Measurements from ENCODE around the gene RSAD1.

RSAD1 gene

DNA sequence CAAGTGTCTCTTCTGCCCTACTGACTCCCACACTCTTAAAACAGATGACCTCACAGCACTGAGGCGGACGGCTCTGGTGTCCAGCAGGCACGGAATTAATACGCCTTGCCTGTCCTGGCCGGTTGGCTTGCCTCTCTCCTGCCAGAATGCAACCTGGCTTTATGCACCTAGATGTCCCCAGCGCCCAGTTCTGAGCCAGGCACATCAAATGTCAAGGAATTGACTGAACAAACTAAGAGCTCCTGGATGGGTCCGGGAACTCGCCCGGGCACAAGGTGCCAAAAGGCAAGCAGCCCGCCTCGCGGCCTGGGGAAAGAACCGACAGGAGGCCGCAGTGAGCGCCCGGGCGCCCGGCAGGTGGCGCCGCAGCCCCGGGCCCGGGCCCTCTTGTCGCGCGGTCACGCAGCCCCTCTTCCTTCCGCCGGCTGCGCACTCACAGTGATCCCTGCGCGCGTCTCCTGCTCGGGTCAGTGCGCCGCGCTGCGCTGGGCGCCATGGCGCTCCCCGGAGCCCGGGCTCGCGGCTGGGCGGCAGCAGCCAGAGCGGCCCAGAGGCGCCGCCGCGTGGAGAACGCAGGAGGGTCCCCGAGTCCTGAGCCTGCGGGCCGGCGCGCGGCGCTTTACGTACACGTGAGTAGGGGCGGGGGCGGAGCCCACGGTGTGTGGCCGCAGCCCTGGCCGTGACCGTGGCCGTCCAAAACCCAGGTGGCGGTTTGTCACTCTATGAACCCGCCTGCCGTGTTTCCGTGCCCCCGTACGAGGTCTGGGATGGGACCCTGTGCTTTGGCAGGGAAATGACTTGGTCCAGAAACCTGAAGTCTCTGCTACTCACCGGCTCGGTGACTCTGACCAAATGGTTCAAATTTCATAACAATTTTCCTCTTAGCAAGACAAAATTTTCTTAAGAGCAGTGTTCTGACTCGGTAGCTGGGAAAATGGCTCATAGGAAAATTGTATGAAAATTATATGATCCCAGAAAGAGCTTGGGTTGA lies at the start of gene RSAD1:
Gene RSAD1, plus strand, starts transcription at position 470 of the 991 bp plus-strand sequence. Its CDS starts 25 bp downstream, at position 495.
- peak; percentile 77 to 81 for DNase-seq

DNA sequence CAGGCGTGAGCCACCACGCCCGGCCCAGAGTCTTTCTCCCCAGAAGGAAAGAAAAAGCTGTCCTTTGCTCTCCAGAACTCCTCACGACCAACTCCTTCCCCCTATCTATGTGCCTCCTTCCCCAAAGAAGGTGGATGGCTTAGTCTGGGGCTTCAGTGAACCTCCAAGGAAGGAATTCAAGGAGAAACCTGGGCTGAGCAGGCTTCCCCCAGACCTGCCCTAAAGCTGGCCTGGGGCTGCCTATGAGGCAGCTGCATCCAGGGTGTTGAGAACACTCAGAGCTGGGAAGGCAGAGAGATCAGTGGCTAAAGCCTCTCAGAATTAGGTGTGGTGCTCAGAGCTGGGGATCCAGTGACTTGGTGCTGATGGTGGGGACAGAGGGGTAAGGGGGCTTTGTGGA lies 48.9 kb upstream of the RSAD1 start:
- DNase-seq: no peak

DNA sequence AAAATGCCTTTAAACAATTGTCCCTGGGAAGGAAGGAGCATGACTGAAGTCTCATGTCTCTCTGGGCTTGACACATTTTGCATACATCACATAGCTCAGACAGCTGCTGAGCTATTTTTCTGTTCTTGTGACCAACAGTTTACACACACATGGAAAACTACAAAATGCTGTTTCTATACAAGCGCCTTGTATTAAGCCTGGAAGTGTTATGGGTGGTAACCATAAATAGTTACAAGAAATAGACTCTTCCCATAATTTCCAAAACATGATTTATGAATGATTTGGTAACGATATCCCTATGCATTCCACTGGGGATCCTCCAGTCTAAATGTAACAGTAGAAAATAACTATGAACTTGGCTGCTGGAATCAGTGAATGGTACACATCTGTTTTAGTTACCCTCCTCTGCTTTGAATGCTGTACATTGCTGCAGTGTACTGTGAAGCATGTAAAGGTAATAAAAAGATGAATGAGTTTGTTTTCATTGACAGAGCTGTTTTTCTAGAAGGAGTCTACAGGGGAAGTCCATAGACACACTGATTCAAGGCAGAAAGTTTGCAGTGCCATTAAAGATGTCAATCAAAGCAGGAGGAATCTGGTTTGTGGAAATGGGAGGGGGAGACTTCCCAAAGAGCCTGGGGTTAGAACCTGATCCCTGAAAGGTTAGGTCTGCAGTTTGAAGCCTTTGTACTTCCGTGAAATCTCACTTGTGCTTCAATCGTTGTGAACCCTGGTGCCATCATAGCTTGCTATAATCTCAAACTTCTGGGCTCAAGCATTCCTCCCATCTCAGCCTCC lies 47.6 kb upstream of the RSAD1 start:
- no peak for DNase-seq

DNA sequence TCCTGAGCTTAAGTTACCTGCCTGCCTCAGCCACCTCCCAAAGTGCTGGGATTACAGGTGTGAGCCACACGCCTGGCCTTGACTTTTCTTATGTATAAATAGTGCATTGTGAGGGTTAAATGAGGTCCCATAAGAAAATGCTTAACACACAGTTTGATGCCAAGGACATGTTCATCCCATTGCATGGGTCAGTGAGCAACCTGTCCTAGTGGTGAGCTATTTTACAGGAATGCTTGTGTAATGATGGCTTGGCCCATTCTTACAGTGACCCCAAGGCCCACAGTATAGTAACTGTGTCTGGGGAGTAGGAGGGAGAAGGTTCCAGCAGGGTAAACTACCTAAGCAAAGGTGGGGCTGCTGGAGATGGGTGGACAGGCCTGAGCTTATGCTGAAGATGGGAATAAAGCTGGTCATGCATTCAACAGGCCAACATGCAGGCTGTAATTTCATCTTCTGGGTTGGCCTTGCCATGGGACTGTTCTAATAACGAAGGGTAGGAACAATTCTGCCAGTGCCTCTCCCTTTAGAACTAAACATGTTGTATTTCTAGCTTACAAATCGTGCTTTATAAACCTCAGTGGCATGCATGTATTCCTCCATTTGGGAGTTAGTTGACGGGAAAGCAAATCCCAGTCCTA lies 46.4 kb upstream of the RSAD1 start:
- DNase-seq: no peak

DNA sequence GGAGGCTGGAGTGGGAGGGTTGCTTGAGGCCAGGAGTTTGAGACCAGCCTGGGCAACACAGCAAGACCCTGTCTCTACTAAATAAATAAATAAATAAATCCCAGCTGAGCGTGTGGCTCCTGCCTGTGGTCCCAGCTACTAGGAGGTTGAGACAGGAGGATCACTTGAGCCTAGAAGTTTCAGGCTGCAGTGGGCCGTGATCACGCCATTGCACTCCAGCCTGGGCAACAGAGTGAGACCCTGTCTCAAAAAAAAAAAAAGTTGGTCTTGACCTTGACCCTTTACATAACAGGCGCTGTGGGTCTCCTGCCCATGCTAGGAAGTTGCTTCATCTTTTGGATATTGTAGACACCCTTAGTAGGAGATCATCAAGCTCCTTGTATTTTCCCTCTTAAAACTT lies 41.3 kb upstream of the RSAD1 start:
- no peak for DNase-seq

DNA sequence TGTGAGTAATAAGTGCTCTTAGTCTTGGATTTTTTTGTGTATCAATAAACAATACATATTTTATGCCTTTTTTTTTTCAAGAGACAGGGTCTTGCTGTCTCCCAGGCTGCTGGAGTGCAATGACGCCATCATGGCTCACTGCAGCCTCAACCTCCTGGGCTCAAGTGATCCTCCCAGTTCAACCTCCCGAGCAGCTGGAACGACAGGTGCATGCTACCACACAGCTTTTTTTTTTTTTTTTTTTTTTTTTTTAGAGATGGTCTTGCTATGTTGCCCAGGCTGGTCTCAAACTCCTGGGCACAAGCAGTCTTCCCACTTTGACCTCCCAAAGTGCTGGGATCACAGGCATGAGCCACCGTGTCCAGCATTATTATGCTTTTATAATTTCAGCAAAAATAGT lies 39.7 kb upstream of the RSAD1 start:
- no peak for DNase-seq

DNA sequence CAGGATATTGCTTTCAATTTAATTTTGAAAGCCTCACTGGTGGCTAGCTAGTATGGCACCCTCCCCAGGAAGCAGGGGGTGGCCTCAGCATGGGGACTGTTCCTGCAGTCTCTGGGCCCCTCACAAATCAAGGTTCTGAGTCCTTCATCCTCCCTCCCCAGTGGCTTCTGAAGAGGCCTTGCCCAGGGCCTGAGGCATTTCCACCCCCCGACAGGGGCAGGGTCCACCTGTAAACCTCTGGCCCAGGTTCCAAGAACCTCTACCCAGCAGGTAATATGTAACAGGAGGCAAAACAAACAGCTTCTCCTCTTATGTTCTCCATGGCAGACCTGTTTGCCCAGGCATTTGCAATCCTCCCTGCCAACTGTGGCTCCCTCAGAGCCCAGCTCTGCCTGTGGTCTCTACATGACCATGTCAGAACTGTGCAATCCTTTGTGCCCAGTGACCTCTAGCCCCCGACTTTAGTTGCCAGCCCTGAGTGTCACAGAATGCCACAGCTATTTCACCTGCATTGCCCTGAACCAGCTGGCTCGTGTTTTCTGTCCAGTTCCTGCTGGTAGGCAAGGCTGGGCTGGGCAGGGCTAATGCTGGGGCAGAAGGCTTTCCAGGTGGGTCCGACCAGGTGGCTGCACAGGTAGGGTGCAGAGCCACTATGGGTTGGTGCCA lies 38.4 kb upstream of the RSAD1 start:
- no peak for DNase-seq

DNA sequence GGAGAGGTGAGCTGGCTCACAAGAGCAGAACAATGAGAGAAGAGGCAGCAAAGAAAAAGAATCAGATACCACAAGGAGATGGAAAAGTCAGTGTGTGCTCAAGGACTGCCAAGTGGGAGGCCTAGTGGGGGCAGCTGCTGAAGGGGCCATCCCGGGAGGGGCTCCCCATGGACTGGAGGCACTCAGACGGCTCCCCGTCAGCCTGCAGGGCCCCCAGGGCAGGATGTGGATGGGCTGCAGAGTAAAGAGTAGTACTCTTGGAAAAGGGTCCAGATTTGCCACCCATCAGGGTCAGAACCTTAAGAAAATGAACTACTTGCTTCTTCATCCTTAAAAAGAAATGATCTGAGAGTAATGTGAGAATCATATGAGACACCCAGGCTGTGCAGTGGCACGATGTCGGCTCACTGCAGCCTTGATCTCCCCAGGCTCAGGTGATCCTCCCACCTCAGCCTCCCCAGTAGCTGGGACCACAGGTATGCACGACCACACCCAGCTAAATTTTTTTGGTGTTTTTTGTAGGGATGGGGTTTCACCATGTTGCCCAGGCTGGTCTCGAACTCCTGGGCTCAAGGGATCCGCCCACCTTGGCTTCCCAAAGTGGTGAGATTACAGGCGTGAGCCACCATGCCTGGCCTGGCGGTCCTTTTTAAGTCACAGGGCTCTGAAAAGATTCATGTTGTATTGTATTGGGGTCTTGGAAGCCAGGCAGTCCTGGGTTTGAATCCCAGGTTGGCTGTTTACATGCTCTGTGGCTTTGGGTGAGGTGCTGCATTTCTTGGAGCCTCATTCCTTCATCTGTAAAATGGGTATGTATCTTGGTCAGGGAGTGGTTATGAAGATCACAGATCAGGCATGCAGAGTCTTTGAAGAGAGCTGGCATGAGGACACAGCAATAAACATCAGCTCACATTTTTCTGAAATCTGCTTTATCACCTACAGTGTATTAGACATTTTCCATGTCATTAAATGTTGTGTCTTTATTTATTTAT lies 37.5 kb upstream of the RSAD1 start:
- DNase-seq: no peak

DNA sequence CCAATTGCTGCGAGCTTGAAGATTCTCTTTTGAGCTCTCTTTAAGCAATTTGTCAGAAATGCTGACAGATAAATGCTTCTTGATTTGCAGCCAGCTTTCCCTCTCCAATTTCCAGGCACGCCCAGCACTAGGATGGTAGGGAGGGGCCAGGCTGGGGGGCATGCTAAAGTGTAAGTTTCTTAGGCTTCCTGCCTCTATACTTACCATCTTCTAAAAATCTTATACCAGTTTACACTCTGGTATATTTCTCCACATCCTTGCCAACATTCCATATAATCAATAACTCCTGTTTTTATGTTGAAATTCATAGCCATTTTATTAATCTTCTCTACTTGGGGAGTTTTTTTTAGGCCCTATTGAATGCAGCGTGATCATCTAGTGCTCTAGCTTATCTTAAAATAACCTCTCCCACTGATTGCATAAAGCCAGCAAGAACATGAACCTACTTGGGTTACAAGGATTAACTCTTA lies 35.1 kb upstream of the RSAD1 start:
- no peak for DNase-seq

DNA sequence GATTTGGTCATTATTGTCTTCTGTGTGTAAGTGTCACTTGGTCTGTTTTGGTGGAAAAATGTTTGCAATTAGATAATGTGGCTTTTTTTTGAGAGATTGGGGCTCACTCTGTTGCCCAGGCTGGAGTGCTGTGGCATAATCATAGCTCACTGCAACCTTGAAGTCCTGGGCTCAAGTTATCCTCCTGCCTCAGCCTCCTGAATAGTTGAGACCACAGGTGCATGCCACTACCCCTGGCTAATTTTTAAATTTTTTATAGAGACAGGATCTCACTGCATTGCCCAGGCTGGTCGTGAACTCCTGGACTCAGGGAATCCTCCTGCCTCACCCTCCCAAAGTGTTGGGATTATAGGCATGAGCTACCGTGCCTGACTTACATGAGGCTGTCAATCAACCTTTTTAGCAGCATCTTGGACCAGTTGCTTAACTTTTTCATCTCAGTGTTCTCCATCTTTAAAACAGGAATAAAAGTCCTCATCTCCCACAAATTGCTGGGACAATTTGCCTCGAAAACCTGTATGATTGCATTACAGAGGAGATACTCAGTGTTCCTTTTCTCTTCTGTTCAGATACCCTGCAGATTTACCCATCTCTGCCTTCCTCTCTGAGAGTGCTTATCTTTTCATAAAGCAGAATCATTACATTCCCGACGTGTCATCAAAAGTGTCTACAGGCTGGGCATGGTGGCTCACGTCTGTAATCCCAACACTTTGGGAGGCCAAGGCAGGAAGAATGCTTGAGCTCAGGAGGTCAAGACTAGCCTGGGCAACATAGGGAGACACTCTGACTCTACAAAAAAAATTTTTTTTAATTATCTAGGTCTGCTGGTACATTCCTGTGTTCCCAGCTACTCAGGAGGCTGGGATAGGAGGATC lies 33.6 kb upstream of the RSAD1 start:
- no peak for DNase-seq

DNA sequence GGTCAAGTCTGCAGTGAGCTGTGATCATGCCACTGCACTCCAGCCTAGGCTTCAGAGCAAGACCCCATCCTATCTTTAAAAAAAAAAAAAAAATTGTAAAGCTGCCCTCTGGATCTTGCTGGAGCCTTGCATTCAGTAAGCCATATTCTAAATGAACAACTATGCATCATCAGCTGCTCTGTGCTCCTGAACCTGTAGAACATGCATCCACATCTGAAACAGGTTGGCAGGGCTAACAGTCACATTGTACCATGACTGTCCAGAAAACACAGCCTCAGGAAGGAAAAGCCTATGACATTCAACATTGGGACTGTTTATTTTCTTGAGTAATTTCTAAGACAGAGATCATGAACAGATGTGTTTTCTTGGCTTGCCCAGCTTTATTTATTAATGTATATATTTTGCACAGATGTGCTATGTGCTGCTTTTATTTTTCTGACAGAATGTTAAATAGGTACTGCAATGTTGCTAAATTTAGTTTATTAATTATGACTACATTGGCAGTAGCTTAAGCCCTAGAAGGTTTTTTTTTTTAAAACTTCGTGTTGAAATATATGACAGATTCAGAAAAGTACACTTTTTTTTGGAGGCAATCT lies 32.8 kb upstream of the RSAD1 start:
- DNase-seq: no peak

DNA sequence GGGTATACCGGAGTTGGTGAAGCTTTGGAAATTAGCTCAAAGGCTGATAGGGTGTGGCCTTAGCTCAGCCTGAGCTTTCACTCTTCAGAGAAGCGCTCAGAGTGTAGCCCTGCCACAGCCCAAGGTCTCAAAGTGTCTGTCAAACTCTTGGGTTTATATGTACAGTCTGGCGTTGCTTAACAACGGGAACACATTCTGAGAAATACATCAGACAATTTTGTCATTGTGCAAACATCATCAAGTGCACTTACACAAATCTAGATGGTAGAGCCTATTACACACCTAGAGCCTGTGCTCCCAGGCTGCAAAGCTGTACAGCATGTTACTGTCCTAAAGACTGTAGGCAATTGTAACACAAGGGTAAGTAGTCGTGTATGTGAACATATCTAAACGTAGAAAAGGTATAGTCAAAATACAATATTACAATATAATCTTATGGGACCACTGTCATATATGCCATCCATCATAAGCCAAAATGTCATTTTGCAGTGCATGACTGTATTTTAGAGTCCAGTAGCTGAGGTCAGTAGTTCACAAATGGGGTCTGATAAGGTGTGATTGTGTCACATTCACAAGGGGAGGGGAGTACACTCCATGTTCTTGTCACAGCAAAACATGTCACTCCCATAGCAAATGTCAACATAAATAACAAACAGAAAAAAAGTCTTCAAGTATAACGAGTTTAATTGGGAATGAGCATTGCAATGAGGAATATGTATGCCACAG lies 30.6 kb upstream of the RSAD1 start:
- no peak for DNase-seq

DNA sequence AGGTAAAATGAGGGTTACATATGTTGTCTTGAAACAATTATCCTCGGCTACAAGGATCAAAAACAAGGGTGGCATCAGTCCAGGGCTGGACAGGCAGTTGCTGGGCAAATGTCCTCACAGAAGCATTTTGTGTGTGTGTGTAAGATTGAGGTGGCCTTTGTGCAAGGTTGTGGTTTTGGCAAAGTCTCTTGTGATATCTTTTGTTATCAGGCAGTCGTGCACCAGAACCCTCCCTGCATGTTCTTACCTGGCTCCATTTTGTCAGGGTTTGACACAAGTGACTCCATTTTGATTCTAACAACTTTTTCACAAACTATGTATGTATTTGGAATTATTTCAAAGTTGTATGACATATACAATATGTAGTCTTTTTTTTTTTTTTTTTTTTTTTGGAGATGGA lies 30.0 kb upstream of the RSAD1 start:
- DNase-seq: no peak

DNA sequence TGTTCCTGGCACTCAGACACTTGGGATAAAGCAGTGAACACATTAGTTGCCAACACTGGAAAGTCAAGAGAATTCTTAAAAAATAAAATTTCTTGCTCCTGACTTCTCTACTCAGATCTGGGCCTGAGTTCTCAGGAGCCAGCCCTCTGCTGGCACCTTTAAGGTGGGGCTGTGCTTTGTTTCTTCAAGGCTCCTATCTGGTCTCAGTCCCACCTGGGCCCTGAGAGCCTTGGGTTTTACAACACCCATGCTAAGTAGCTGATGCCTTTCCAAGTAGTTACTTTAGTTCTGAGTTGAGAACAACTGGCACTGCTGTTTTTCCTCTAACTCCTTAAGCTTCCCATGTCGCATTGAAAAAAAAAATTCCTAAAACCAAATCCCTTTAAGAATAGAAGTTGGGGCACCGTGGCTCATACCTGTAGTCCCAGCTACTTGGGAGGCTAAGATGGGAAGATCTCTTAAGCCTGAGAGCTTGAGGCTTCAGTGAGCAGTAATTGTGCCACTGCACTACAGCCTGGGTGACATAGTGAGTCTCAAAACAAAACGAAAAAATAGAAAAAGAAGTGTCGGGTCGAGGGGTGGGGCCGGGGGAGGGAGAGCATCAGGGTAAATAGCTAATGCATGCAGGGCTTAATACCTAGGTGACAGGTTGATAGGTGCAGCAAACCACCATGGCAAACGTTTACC lies 26.6 kb upstream of the RSAD1 start:
- DNase-seq: no peak

DNA sequence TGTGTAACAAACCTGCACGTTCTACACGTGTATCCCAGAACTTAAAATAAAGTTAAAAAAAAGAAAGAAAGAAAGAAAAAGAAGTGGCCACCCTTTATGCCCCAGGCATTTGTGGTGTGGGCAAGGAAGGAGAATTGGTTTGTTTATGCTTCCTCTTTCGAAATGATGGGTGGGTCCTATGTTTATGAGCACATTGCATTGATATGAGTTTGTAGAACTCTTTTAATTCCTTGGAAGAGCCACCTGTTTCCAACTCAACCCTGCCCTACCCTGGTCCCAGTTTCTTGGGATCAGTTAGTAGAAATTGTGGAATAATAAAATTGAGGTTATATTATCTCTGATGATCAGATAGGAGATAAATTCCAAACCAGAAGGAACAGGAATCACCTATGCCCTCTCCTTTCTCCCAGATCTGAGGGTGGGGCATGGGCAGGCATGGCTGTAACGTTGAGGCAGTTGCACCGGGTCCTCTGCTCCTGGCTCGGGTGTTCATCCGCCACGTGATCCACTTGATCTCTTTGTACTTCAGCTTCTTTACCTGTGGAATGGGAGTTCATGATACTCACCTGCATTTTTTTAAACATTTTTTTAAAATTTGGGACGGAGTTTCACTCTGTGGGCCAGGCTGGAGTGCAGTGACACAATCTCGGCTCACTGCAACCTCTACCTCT lies 25.9 kb upstream of the RSAD1 start:
- no peak for DNase-seq

DNA sequence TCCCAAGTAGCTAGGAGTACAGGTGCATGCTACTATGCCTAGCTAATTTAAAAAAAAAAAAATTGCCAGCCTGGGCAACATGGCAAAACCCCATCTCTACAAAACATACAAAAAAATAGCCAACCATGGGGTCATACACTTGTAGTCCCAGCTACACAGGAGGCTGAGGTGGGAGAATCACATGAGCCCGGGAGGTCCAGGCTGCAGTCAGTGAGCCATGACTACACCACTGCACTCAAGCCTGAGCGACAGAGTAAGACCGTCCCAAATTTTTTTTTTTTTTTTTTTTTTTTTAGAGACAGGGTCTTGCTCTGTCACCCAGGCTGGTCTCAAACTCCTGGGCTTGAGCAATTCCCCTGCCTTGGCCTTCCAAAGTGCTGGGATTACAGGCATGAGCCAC lies 24.8 kb upstream of the RSAD1 start:
- no peak for DNase-seq

DNA sequence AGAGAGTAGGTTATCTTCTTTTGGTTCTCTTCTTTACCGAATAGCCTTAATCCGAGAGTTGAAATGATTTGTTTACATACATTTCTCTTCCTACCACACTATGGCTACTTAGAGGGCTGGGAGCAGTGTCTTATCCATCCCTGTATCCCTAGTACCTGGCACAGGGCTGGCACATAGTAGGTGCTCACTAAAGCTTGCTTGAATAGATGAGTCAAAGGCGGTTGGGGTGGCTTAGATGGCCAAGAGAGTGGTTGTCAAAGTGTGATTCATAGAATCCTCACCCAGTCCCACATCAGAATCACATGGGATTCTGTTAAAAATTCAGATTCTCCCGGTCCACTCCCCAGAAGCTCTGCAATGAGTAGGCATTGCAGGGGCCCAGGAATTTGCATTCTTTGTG lies 21.0 kb upstream of the RSAD1 start:
- no peak for DNase-seq

DNA sequence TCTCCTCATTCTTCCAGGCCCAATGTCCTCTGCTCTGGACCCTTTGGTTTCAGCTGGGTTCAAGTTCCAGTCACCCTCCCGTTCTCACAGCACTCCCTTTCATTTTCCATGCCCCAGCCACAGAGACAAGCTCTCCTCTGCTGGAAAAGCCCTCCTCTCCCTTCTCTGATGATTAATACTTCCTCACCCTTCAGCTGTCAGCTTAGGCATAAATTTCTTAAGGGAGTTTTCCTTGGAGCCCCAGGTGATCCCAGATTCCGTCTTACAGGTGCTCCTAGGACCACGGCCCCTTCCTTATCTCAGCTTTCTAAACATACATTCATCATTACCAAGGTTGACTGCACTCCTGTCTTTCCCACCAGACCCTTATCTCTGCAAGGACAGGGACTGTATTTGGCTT lies 20.4 kb upstream of the RSAD1 start:
- no peak for DNase-seq

All from activated CD4-positive, alpha-beta T cell treated with anti-CD3 and anti-CD28 coated beads, Interleukin-2, amount 50 U/mL, for 4 hours (primary cell).